PC-3 (cell line): Measurements from ENCODE around the gene CXADR. TPM values are rescaled to one million over a fixed set of nuclear protein-coding genes. Genes with fewer than 3 reads are reported as not detected.

Experiments
- ATAC-seq: fragments of 200-7000 bp; cut with Tn5 transposase; 2 replicates; pipeline ENCODE4 v1.9.1; 2020; ENCODE audit warnings: mild to moderate bottlenecking, moderate library complexity
- BruUV-seq: library from RNA; stranded (reverse); fragments of 400-500 nt; replicated peaks from 2 replicates; lab custom pipeline; 2021; lab: Mats Ljungman, UMichigan
- CTCF ChIA-PET: fragments of 300-600 bp; sonication (Branson Sonifier 250); formaldehyde crosslinking; loops from one replicate; lab custom pipeline; 2022; ENCODE audit warnings: antibody characterized with exemption; lab: Charles Lee
- POLR2A ChIA-PET: fragments of 300-600 bp; sonication (Branson Sonifier 250); formaldehyde crosslinking; loops from one replicate; lab custom pipeline; 2022; ENCODE audit warnings: antibody characterized with exemption; ENCODE audit not compliant: unreplicated experiment; lab: Charles Lee
- DNase-seq: peaks from one replicate; pipeline ENCODE4 v3.0.0-alpha.2; 2015
- H2AFZ ChIP-seq: fragments of 300-600 bp; sonication (generic); 2 replicates; pipeline ENCODE4 v1.6.0; 2016; ENCODE audit warnings: antibody characterized with exemption, low read length
- H3F3A ChIP-seq: fragments of 300-600 bp; sonication (generic); one replicate; pipeline ENCODE4 v1.6.0; 2017; ENCODE audit warnings: antibody characterized with exemption, low read length, control low read depth, mild to moderate bottlenecking; ENCODE audit not compliant: unreplicated experiment
- H3K27ac ChIP-seq: fragments of 300-600 bp; sonication (generic); 2 replicates; pipeline ENCODE4 v1.5.1; 2016; ENCODE audit warnings: mild to moderate bottlenecking, low read length
- H3K27me3 ChIP-seq: fragments of 300-600 bp; sonication (generic); 2 replicates; pipeline ENCODE4 v1.6.1; 2016; ENCODE audit warnings: low read length, mixed read lengths
- H3K36me3 ChIP-seq: fragments of 300-600 bp; sonication (generic); 2 replicates; pipeline ENCODE4 v1.6.1; 2016; ENCODE audit warnings: low read depth, mixed run types, low read length, mixed read lengths
- H3K4me1 ChIP-seq: fragments of 300-600 bp; sonication (generic); 2 replicates; pipeline ENCODE4 v1.5.1; 2016; ENCODE audit warnings: low read length; ENCODE audit not compliant: insufficient read depth
- H3K4me2 ChIP-seq: fragments of 300-600 bp; sonication (generic); 2 replicates; pipeline ENCODE4 v1.6.0; 2016; ENCODE audit warnings: low read length
- H3K4me3 ChIP-seq: fragments of 300-600 bp; sonication (generic); 2 replicates; pipeline ENCODE4 v1.5.1; 2016; ENCODE audit warnings: mild to moderate bottlenecking, low read length, mixed read lengths
- H3K79me2 ChIP-seq: fragments of 300-600 bp; sonication (generic); 2 replicates; pipeline ENCODE4 v1.6.1; 2017; ENCODE audit warnings: low read length, mixed read lengths
- H3K9ac ChIP-seq: fragments of 300-600 bp; sonication (generic); 2 replicates; pipeline ENCODE4 v1.6.0; 2016; ENCODE audit warnings: mild to moderate bottlenecking, low read length
- H3K9me2 ChIP-seq: fragments of 300-600 bp; sonication (generic); replicated peaks from 2 replicates; pipeline ENCODE4 v1.6.1; 2016; ENCODE audit warnings: mixed run types, low read length, mixed read lengths
- H3K9me3 ChIP-seq: fragments of 300-600 bp; sonication (generic); 2 replicates; pipeline ENCODE4 v1.6.1; 2016; ENCODE audit warnings: low read length, mixed read lengths
- H4K20me1 ChIP-seq: fragments of 300-600 bp; sonication (generic); 2 replicates; pipeline ENCODE4 v1.6.1; 2016; ENCODE audit warnings: low read length, mixed read lengths
- EZH2 ChIP-seq: fragments of 300-600 bp; sonication (generic); IDR thresholded peaks from one replicate; pipeline ENCODE4 v1.6.1; 2017; ENCODE audit warnings: antibody characterized with exemption, mild to moderate bottlenecking, low read length; ENCODE audit not compliant: unreplicated experiment
- EZH2phosphoT487 ChIP-seq: fragments of 300-600 bp; sonication (generic); IDR thresholded peaks from 2 replicates; pipeline ENCODE4 v1.6.1; 2018; ENCODE audit warnings: mild to moderate bottlenecking, antibody characterized with exemption, low read length, borderline replicate concordance
- intact Hi-C: fragments of 100-400 bp; cut with micrococcal nuclease; formaldehyde crosslinking; loops from 2 replicates; pipeline ENCODE4 v1.9.0; 2023
- total RNA-seq: library from RNA; depleted of rRNA; stranded (reverse); fragments of >200 nt; gene quantifications from 2 replicates; pipeline ENCODE4 v1.2.3, GENCODE V29; 2014
- TF ChIP-seq, protein P1 (sequence below): fragments of 300-600 bp; sonication (generic); conservative IDR thresholded peaks from 2 replicates; pipeline ENCODE4 v1.5.1; 2017; ENCODE audit warnings: antibody characterized with exemption, low read depth, mild to moderate bottlenecking, low read length

Gene CXADR
- total RNA-seq, 1 experiment from 2014 or later, result 11.2 TPM

DNA sequence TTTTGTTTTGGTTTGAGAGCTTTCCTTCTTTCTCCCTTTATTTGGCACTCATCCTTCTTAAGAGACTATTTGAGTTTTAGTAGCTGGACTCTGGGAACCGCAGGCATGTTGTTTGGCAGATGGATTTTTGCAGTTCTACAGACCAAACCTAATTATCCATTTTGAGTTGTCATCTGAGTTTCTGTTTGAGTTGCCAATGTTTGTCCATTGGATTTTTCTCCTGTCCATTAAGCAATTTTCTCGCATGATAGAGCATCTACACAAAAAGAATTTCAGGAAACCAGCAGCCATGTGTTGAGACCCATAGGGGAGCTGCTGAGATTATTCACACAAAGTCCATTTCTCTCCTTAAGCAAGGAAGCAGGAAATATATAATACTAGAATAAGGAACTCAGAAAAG is 17.2 kb upstream of the CXADR start:
- no peak overlapping the region for H2AFZ ChIP-seq
- no peaks in the 10 kb centered on the region for H4K20me1 ChIP-seq
- no peaks in the 10 kb centered on the region for H3F3A ChIP-seq
- no peak for DNase-seq
- H3K9me3 ChIP-seq, result no peaks in the 10 kb centered on the region
- intact Hi-C loops, result no loop called here
- H3K4me2 ChIP-seq, result no peak overlapping the region
- peaks cover 16% of the 10 kb centered on the region for H3K4me1 ChIP-seq
- no peak overlapping the region for H3K27ac ChIP-seq
- H3K79me2 ChIP-seq, result no peaks in the 10 kb centered on the region
- H3K9ac ChIP-seq, result no peak overlapping the region
- H3K36me3 ChIP-seq, result no peaks in the 10 kb centered on the region
- TF ChIP-seq EZH2, result no peak
- no peak overlapping the region for H3K4me3 ChIP-seq
- no peaks in the 10 kb centered on the region for H3K9me2 ChIP-seq
- BruUV-seq, result no TSS peak
- H3K27me3 ChIP-seq, result peaks cover 15% of the 10 kb centered on the region; the same call in 1 of the 2 replicates
- ChIA-PET CTCF (no interaction called here), POLR2A (no interaction called here)
- no peak for ATAC-seq

DNA sequence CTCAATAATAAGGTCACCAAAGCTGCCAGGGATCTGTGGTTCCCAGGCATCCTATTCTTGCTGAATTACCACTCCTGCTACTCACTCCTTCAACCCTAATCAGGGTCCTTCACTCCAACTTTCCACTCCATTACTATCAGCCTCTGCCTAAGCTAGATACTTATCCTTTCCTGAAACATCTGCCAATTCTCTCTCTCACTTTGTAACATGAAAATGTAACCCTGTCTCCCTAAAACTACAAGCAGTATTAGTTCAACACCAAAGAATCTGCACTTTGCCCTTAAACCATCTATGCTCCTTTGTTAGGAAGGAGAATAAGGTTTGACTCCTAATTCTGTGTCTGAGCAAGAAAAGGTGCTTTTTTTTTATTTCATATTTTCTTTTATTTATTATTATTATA is 15.5 kb upstream of the CXADR start:
- no TSS peak for BruUV-seq
- Histone ChIP-seq H3K27ac (no peak overlapping the region), H3K4me3 (no peak overlapping the region), H3K4me1 (peaks cover 10% of the 10 kb centered on the region), H3K36me3 (no peaks in the 10 kb centered on the region), H3K9ac (no peak overlapping the region), H3K27me3 (peaks cover 15% of the 10 kb centered on the region; the same call in 1 of the 2 replicates), H3K79me2 (no peaks in the 10 kb centered on the region), H3K9me3 (no peaks in the 10 kb centered on the region), H3F3A (no peaks in the 10 kb centered on the region), H2AFZ (no peak overlapping the region), H3K4me2 (no peak overlapping the region), H3K9me2 (no peaks in the 10 kb centered on the region), H4K20me1 (no peaks in the 10 kb centered on the region)
- ChIA-PET POLR2A (no interaction called here), CTCF (no interaction called here)
- DNase-seq, result no peak
- intact Hi-C loops, result no loop called here
- no peak for TF ChIP-seq EZH2
- no peak for TF ChIP-seq EZH2phosphoT487
- TF ChIP-seq, protein P1, sequence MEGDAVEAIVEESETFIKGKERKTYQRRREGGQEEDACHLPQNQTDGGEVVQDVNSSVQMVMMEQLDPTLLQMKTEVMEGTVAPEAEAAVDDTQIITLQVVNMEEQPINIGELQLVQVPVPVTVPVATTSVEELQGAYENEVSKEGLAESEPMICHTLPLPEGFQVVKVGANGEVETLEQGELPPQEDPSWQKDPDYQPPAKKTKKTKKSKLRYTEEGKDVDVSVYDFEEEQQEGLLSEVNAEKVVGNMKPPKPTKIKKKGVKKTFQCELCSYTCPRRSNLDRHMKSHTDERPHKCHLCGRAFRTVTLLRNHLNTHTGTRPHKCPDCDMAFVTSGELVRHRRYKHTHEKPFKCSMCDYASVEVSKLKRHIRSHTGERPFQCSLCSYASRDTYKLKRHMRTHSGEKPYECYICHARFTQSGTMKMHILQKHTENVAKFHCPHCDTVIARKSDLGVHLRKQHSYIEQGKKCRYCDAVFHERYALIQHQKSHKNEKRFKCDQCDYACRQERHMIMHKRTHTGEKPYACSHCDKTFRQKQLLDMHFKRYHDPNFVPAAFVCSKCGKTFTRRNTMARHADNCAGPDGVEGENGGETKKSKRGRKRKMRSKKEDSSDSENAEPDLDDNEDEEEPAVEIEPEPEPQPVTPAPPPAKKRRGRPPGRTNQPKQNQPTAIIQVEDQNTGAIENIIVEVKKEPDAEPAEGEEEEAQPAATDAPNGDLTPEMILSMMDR, result no peak
- no peak for ATAC-seq

DNA sequence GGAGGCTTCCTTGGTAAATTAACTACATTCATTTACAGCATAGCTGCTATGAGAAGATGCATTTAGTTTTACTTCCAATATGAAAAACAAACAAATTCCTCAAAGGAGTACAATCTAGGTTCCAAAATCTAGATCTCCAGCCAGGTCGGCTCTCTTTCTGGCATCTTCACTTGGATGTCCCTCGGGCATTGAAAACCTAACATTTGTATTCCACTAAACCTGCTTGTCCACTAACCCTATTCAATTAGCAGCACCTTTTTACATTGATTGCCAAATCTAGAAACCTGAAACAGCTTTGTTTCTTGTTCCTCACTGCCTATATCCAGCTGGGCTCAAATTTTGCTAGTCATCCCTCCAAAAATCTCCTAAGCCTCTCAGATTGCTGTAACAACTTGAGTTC is 14.3 kb upstream of the CXADR start:
- no TSS peak for BruUV-seq
- H2AFZ ChIP-seq, result no peak overlapping the region
- DNase-seq (no peak), ATAC-seq (no peak)
- no peaks in the 10 kb centered on the region for H3K9me3 ChIP-seq
- ChIA-PET POLR2A (no interaction called here), CTCF (no interaction called here)
- TF ChIP-seq EZH2phosphoT487, result no peak
- TF ChIP-seq EZH2, result no peak
- TF ChIP-seq, protein P1, result no peak
- H3K9ac ChIP-seq, result no peak overlapping the region
- H3K9me2 ChIP-seq, result no peaks in the 10 kb centered on the region
- H3K27me3 ChIP-seq, result peaks cover 15% of the 10 kb centered on the region; the same call in 1 of the 2 replicates
- intact Hi-C loops, result no loop called here
- no peaks in the 10 kb centered on the region for H3K79me2 ChIP-seq
- peaks cover 4% of the 10 kb centered on the region; the same call in 1 of the 2 replicates for H3K4me1 ChIP-seq
- no peak overlapping the region for H3K4me3 ChIP-seq
- no peaks in the 10 kb centered on the region for H4K20me1 ChIP-seq
- no peak overlapping the region for H3K4me2 ChIP-seq
- H3K36me3 ChIP-seq, result no peaks in the 10 kb centered on the region
- no peaks in the 10 kb centered on the region for H3F3A ChIP-seq
- H3K27ac ChIP-seq, result no peak overlapping the region
